Smooth muscle cell (in vitro differentiated cells): ENCODE data around the gene PTPA. TPM values are rescaled to one million over a fixed set of nuclear protein-coding genes. Genes with fewer than 3 reads are reported as not detected.

Experiments
- DNase-seq: peaks from one replicate; lab custom pipeline; 2025; ENCODE audit not compliant: unreplicated experiment; lab: John Stamatoyannopoulos, UW
- H2AFZ ChIP-seq: fragments of 200-600 bp; sonication (generic); 2 replicates; pipeline ENCODE4 v1.6.0; 2016; ENCODE audit warnings: antibody characterized with exemption, low read depth, mild to moderate bottlenecking
- H3F3A ChIP-seq: fragments of 200-600 bp; sonication (generic); 2 replicates; pipeline ENCODE4 v1.6.0; 2017; ENCODE audit warnings: antibody characterized with exemption, low read depth
- H3K27ac ChIP-seq: fragments of 200-600 bp; sonication (generic); 2 replicates; pipeline ENCODE4 v1.5.1; 2016; ENCODE audit warnings: low read depth, mild to moderate bottlenecking
- H3K27me3 ChIP-seq: fragments of 200-600 bp; sonication (generic); 2 replicates; pipeline ENCODE4 v1.6.1; 2016; ENCODE audit warnings: low read depth, mild to moderate bottlenecking
- H3K36me3 ChIP-seq: fragments of 200-600 bp; sonication (generic); 2 replicates; pipeline ENCODE4 v1.5.1; 2016; ENCODE audit warnings: low read depth
- H3K4me1 ChIP-seq: fragments of 200-600 bp; sonication (generic); 2 replicates; pipeline ENCODE4 v1.5.1; 2016; ENCODE audit warnings: low read depth
- H3K4me2 ChIP-seq: fragments of 200-600 bp; sonication (generic); 2 replicates; pipeline ENCODE4 v1.6.0; 2016; ENCODE audit warnings: mild to moderate bottlenecking
- H3K4me3 ChIP-seq: fragments of 200-600 bp; sonication (generic); 2 replicates; pipeline ENCODE4 v1.5.1; 2016; ENCODE audit warnings: mild to moderate bottlenecking
- H3K79me2 ChIP-seq: fragments of 200-600 bp; sonication (generic); 2 replicates; pipeline ENCODE4 v1.6.0; 2016; ENCODE audit warnings: low read depth, mild to moderate bottlenecking
- H3K9ac ChIP-seq: fragments of 200-600 bp; sonication (generic); 2 replicates; pipeline ENCODE4 v1.6.0; 2016; ENCODE audit warnings: low read depth
- H3K9me3 ChIP-seq: fragments of 200-600 bp; sonication (generic); replicated peaks from 2 replicates; pipeline ENCODE4 v1.5.1; 2016; ENCODE audit warnings: low read depth
- H4K20me1 ChIP-seq: fragments of 200-600 bp; sonication (generic); 2 replicates; pipeline ENCODE4 v1.6.0; 2016; ENCODE audit warnings: low read depth
- CTCF ChIP-seq: fragments of 200-600 bp; sonication (generic); IDR thresholded peaks from 2 replicates; pipeline ENCODE4 v1.5.1; 2017; ENCODE audit warnings: borderline replicate concordance, mild to moderate bottlenecking, antibody characterized with exemption; ENCODE audit not compliant: insufficient read depth, poor library complexity, severe bottlenecking
- WGBS: methylation state at CpG from one replicate; pipeline ENCODE4 v1.1.7; 2016; ENCODE audit warnings: low lambda C conversion rate; 5-methylcytosine and 5-hydroxymethylcytosine counted together
- polyA plus RNA-seq: library from polyadenylated mRNA; unstranded; fragments of >200 nt; fragmentation: Nextera tagmentation; extraction: Ambion mirVana; gene quantifications from 2 replicates; pipeline ENCODE4 v1.2.1, GENCODE V29; 2016
- total RNA-seq: library from RNA; depleted of rRNA; stranded (reverse); fragments of >200 nt; gene quantifications from 2 replicates; pipeline ENCODE4 v1.2.3, GENCODE V29; 2014

The PTPA gene
- total and polyA plus RNA-seq, 2 experiments from 2014 or later = 88.7 to 119 TPM

DNA sequence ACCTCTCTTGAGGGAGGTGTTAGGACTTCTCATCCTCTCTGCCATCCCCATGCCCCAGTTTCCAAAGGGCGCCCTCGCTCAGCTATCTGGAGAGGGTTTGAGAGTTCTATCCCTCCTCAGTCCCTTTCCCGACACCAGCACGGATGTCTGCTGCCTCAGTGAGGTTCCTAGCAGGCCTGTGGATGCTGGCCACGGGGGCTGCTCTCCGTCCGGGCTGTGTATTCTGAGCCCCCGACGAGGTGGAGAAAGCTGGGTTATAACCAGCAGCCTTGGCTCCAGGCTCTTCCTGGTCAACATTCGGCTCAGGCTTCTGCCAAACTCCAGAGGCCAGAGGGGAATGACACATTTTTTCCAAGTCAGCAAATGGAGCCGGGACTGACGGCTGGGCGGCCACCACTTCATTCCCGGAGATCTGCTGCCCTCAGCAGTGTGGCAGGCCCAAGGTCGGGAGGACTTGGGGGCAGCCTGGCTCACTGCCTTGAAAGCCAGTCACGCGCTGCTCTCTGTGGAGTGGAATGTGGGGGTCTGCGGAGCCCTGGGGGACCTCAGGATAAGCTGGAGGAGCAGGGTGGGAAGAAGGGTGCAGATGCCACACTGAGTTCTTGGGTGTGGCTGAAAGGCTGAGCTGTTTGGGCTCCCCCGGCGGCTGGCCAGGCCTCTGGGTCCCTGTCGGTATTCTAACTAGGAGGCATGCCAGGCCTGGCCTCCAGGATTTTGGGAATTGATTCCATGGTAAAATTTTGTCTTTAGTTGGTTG is 27.4 kb downstream of the PTPA start:
- no peak overlapping the region for H2AFZ ChIP-seq

GRCh38 chr9:129139233-129139992 is 28.2 kb downstream of the PTPA start:
- Histone ChIP-seq H2AFZ (no peak overlapping the region), H3K36me3 (no peaks in the 10 kb centered on the region), H3K4me2 (peak overlapping the region; percentile 81), H3K27ac (peak overlapping the region; percentile 100), H4K20me1 (no peaks in the 10 kb centered on the region), H3K27me3 (no peaks in the 10 kb centered on the region), H3K9me3 (no peaks in the 10 kb centered on the region), H3F3A (peaks cover 17% of the 10 kb centered on the region), H3K9ac (no peak overlapping the region), H3K4me1 (peaks cover 46% of the 10 kb centered on the region), H3K79me2 (peaks cover 13% of the 10 kb centered on the region), H3K4me3 (peak overlapping the region; percentile 35)
- peak; percentile 90 for TF ChIP-seq CTCF
- 7% methylated on average over 13 of the region's 13 CpGs for WGBS
- peak; percentile 56 for DNase-seq

More for the DNA sequence above, 27.4 kb downstream of the PTPA start:
- peak; percentile 56 for DNase-seq
- H3F3A ChIP-seq = peaks cover 17% of the 10 kb centered on the region
- H3K9me3 ChIP-seq = no peaks in the 10 kb centered on the region
- peaks cover 4% of the 10 kb centered on the region for H3K36me3 ChIP-seq
- peak overlapping the region; percentile 100 for H3K27ac ChIP-seq
- H3K79me2 ChIP-seq = peaks cover 13% of the 10 kb centered on the region
- no peak for TF ChIP-seq CTCF
- no peak overlapping the region for H3K4me3 ChIP-seq
- 49% methylated on average over 21 of the region's 21 CpGs for WGBS
- H3K4me2 ChIP-seq = peak overlapping the region; percentile 81
- no peaks in the 10 kb centered on the region for H3K27me3 ChIP-seq
- no peak overlapping the region for H3K9ac ChIP-seq
- H3K4me1 ChIP-seq = peaks cover 41% of the 10 kb centered on the region
- H4K20me1 ChIP-seq = no peaks in the 10 kb centered on the region

- H3K4me2 ChIP-seq = peak overlapping the region; percentile 85
- H3K27me3 ChIP-seq = no peaks in the 10 kb centered on the region
- no peaks in the 10 kb centered on the region for H4K20me1 ChIP-seq
- no peak for TF ChIP-seq CTCF
- whole genome bisulfite sequencing = 0% methylated on average over 11 of the region's 11 CpGs
- H3K27ac ChIP-seq = peak overlapping the region; percentile 100
- H3K4me1 ChIP-seq = peaks cover 46% of the 10 kb centered on the region
- peak overlapping the region; percentile 96 for H3K9ac ChIP-seq
- H2AFZ ChIP-seq = no peak overlapping the region
- no peaks in the 10 kb centered on the region for H3K36me3 ChIP-seq
- H3K79me2 ChIP-seq = peaks cover 13% of the 10 kb centered on the region
- peaks cover 18% of the 10 kb centered on the region for H3F3A ChIP-seq
- H3K4me3 ChIP-seq = peak overlapping the region; percentile 47
- peak; percentile 73 for DNase-seq
- no peaks in the 10 kb centered on the region for H3K9me3 ChIP-seq
Observed at GRCh38 chr9:129139993-129140396, 28.8 kb downstream of the PTPA start.
